Breast epithelium (tissue), 3 donors: ENCODE data around the gene WDR87.

ENCODE experiments used
- CTCF ChIP-seq, 3 donors: fragments of 450-650 bp; IDR thresholded peaks; one replicate each; pipeline ENCODE4 v1.5.1; 2016 to 2017; ENCODE audit warnings: antibody characterized with exemption in 3 of 3, mild to moderate bottlenecking in 3 of 3, moderate library complexity in 3 of 3
- POLR2A ChIP-seq: fragments of 450-650 bp; IDR thresholded peaks from one replicate; pipeline ENCODE4 v1.6.1; 2016; ENCODE audit warnings: antibody characterized with exemption, mild to moderate bottlenecking, moderate library complexity
- POLR2AphosphoS5 ChIP-seq, 3 donors: sonication (generic); formaldehyde crosslinking; IDR thresholded peaks; one replicate each; pipeline ENCODE4 v1.6.1; 2017; ENCODE audit warnings: antibody characterized with exemption in 3 of 3

- no peak for TF ChIP-seq POLR2A
- no peak for TF ChIP-seq CTCF (IDR thresholded peaks at IDR 0.05)
- no peak for TF ChIP-seq POLR2AphosphoS5 (IDR thresholded peaks at IDR 0.05)
Observed at GRCh38 chr19:37930416-37930815, 24.0 kb upstream of the WDR87 start.
